ENCODE data around the gene ZNF362. TPM values are rescaled to one million over a fixed set of nuclear protein-coding genes. Genes with fewer than 3 reads are reported as not detected.

Gene ZNF362
- total and polyA plus RNA-seq, 10 of the 15 experiments (the other 5 are each of a cell fraction or from before 2014, with no cell fraction given) = 0.74 to 22.8 (median 7.4) TPM

DNA sequence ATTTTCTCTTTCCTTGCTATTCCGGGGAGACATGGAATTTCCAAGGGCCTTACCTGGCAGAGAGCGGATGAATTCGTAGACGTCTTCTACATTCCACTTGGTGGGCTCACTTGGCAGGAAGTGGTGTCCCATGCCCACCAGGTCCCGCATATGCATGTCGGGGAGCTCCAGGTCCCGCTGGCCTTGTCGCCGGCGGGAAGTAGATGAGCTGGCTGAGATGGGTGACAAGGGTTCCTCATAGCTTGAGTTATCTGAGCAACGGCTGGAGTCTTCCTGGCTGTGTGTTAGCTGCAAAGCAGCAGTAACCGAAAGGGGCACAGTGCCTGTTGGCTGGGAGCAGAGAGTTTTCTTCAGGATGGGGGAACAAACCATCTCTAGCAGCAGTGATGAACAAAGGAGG, 72.5 kb downstream of the ZNF362 start (continued):
- TF ChIP-seq GATAD2B (conservative IDR thresholded peaks at IDR 0.05; ENCODE audit: low read depth) = no peak
- TF ChIP-seq, protein P1, sequence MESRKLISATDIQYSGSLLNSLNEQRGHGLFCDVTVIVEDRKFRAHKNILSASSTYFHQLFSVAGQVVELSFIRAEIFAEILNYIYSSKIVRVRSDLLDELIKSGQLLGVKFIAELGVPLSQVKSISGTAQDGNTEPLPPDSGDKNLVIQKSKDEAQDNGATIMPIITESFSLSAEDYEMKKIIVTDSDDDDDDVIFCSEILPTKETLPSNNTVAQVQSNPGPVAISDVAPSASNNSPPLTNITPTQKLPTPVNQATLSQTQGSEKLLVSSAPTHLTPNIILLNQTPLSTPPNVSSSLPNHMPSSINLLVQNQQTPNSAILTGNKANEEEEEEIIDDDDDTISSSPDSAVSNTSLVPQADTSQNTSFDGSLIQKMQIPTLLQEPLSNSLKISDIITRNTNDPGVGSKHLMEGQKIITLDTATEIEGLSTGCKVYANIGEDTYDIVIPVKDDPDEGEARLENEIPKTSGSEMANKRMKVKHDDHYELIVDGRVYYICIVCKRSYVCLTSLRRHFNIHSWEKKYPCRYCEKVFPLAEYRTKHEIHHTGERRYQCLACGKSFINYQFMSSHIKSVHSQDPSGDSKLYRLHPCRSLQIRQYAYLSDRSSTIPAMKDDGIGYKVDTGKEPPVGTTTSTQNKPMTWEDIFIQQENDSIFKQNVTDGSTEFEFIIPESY (IDR thresholded peaks at IDR 0.05) = no peak
- TF ChIP-seq, protein P2, sequence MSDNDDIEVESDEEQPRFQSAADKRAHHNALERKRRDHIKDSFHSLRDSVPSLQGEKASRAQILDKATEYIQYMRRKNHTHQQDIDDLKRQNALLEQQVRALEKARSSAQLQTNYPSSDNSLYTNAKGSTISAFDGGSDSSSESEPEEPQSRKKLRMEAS (IDR thresholded peaks at IDR 0.05; ENCODE audit: low read depth, low read length) = no peak
- no peak for TF ChIP-seq IKZF2 (IDR thresholded peaks at IDR 0.05)
- TF ChIP-seq ZNF217 (IDR thresholded peaks at IDR 0.05) = no peak
- TF ChIP-seq MTA3 (IDR thresholded peaks at IDR 0.05; ENCODE audit: borderline replicate concordance, low read length) = no peak
- TF ChIP-seq, protein P3, sequence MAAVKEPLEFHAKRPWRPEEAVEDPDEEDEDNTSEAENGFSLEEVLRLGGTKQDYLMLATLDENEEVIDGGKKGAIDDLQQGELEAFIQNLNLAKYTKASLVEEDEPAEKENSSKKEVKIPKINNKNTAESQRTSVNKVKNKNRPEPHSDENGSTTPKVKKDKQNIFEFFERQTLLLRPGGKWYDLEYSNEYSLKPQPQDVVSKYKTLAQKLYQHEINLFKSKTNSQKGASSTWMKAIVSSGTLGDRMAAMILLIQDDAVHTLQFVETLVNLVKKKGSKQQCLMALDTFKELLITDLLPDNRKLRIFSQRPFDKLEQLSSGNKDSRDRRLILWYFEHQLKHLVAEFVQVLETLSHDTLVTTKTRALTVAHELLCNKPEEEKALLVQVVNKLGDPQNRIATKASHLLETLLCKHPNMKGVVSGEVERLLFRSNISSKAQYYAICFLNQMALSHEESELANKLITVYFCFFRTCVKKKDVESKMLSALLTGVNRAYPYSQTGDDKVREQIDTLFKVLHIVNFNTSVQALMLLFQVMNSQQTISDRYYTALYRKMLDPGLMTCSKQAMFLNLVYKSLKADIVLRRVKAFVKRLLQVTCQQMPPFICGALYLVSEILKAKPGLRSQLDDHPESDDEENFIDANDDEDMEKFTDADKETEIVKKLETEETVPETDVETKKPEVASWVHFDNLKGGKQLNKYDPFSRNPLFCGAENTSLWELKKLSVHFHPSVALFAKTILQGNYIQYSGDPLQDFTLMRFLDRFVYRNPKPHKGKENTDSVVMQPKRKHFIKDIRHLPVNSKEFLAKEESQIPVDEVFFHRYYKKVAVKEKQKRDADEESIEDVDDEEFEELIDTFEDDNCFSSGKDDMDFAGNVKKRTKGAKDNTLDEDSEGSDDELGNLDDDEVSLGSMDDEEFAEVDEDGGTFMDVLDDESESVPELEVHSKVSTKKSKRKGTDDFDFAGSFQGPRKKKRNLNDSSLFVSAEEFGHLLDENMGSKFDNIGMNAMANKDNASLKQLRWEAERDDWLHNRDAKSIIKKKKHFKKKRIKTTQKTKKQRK (IDR thresholded peaks at IDR 0.05; ENCODE audit: low read depth, low read length) = no peak
- TF ChIP-seq PML (IDR thresholded peaks at IDR 0.05; ENCODE audit: low read length) = no peak
- TF ChIP-seq, protein P4, sequence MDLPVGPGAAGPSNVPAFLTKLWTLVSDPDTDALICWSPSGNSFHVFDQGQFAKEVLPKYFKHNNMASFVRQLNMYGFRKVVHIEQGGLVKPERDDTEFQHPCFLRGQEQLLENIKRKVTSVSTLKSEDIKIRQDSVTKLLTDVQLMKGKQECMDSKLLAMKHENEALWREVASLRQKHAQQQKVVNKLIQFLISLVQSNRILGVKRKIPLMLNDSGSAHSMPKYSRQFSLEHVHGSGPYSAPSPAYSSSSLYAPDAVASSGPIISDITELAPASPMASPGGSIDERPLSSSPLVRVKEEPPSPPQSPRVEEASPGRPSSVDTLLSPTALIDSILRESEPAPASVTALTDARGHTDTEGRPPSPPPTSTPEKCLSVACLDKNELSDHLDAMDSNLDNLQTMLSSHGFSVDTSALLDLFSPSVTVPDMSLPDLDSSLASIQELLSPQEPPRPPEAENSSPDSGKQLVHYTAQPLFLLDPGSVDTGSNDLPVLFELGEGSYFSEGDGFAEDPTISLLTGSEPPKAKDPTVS (IDR thresholded peaks at IDR 0.05; ENCODE audit: low read depth, low read length) = no peak

All from GM12878 (cell line).